ENCODE results near the gene MARCHF3. TPM values are rescaled to one million over a fixed set of nuclear protein-coding genes. Genes with fewer than 3 reads are reported as not detected.
"Not testable (repeated sequence)": the region's sequence is repeated elsewhere in the genome, so short reads cannot be mapped to it uniquely, and the experiment has no call there.

Gene MARCHF3
- total RNA-seq, 1 donor from 2014 or later: 65.9 TPM

DNA sequence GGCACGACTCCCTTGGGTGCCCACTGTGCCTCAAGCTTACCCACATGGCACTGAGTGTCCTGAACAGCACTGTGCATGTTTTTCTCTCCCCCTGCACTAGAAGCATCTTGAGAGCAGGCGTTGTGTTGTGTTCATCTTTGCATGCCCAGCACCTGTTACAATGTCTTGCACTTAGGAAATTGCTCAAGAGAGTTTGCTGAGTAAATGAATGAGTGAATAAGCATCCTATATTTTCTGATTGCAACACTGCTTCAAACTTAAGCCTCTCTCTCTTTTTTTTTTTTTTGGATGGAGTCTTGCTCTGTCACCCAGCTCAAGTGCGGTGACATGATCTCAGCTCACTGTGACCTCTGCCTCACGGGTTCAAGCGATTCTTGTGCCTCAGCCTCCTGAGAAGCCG, 158.9 kb downstream of the MARCHF3 start:
- no peak for DNase-seq

DNA sequence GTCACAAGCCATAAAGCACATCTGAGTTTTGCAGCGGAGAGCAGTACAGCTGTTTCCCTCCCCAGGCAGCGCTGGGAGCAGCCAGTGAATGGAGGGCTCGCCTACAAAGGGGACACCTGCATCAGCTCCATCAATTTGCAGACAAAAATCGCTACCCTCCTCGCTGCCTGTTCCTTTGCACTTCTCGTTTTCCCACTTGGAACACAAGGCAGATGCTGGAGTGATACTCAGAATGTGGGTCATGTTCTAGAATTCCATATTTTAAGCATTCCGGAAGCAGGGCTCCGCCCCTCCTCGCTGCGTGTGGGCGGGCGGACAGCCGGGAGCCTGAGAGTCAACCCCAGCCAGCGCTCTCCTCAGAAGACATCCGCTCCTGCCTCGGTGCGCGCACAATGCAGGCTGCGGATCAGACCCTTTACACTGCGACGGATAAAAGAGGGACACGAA, 161.3 kb downstream of the MARCHF3 start:
- DNase-seq: peak; percentile 45

DNA sequence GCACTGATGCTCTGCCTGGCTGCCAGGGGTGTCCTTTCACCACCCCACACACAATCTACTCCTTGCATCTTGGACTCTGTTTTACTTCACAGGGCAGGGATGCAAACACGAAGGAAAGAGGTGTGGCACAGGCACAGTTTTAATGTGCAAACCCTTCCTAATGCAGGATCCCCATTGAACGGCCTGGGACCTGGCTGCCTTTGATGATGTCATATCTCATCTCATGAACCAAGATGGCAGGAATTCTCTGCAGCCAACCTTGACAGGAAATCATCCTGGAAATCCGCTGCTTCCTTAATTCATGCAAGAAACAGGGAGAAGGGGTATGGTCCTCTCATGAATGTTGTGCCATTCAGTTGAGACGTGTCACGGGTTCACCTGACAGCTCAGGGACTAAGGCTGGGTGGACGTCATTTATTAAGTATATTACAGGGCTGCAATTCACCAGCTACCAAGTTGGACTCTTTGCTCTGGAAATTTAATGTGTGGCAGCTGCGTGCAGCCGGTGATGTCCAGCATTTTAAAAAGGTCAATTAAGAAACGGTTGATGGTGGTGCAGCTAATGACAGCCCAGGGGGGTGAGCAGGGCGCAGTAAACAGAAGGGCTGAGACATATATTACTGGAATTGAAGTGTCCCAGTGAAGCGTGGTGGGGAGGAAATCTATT, 161.9 kb downstream of the MARCHF3 start:
- DNase-seq: no peak

DNA sequence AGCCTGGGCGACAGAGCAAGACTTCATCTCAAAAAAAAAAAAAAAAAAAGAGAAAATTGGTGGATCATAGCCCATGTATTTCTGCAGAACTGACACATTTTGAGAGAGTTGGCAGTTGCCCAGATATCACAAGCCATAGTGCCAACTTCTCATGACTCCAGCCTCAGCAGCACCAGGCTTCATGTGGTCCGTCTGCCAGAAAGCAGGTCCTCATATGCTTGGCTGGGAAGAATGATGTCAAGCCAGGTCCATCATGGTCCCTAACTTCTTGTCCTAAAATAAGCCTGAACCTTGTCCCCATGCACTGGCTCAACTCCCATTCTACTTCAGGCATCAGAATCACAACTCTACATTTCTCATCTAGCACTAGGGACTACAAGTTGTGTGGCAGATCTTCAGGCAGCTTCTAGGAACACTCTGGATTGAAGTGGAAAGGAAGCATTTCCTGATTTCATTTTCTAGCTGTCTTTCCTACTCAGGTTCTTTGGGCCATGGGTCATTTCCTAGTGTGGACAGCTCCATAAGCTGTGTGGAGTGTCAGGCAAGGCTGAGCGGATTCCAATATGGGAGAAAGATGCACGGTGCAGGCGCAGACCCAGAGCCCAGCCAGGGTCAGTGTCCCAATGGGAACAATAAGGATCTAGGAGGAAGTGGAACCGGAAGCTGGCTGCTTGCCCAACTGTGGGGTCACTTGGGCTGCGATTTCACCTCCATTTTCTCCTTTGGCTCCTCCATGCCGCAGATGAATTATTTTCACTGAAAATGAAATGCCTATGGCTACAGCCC, 163.3 kb downstream of the MARCHF3 start:
- DNase-seq: peak; percentile 54

DNA sequence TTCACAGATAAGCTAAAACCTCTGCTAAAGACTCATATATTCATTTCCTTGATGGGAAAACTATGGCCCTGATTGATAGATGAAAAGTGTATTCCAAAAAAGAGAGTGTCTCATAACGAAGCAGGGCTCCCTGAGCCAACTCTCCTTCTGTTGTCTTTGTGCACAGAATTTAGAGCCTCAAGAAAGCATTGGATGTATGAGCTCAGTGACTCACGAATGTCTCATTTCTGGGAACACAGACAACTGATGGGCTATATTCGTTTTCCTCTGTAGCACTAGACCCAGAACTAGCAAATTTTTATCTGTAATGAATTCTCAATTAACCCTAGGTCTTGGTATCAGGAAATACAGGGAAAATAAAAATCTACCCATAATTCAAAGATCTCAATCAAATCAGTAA, 165.1 kb downstream of the MARCHF3 start:
- peak; percentile 48 for DNase-seq

DNA sequence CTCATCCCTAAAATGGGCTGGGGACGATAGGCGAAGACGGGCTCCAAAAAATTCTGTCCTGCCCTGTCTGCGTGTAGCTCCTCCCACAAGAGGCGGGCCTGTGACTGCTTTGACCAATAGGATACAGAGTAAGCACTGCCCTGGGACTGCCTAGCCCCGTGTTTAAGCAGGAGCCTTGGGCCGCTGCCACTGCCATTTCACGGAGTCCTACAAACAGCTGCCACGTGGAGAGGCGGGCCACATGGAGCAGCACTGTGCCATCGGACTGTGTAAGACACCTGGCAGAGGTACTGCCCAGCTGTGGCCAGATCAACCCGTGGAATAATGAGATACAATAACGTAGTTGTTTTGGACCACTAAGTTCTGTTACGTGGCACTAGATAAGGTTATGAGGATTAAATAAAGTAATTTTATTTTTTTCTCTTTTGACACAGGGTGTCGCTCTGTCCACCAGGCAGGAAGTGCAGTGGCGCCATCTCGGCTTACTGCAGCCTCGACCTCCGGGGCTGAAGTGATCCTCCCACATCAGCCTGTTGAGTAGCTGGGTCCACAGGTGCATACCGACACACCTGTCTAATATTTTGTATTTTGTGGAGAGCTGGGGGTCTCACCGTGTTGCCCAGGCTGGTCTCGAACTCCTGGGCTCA, 166.2 kb downstream of the MARCHF3 start:
- no peak for DNase-seq

DNA sequence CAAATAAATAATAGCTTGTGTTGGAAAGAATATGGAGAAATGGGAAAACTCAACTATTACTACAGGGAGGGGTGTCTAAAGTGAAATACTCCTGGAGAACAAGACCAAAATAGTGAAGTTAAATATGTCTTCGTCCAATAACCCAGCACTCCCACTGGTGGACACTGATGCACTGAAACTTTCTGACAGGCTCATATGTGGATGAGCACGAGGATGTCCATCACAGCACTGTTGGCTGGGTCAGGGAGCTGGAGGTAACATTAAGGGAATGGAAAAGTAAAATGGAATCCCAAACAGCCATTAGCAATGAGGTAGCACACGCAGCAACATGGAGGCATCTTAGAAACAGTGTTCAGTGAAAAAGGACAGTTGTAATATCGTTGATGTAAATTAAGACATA, 167.0 kb downstream of the MARCHF3 start:
- no peak for DNase-seq

DNA sequence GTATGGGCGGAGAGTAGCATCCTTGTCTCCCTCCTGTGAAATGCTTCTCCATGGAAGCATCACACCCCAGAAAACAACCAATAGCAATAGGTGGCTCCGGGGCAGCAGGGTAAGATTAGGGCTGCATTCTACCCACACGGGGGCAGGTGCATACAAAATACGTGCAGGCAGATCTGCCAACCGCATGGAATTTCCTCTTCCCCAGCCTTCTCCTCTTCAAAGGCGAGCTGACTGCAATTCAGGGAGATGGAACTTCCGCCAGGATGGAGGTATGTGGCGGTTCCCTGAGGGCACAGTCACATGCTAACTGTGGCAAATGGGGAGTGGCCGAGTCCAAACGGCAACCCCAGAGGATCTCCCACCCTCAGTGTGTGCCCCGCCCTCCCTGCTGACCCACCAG, 171.9 kb downstream of the MARCHF3 start:
- DNase-seq: no peak

DNA sequence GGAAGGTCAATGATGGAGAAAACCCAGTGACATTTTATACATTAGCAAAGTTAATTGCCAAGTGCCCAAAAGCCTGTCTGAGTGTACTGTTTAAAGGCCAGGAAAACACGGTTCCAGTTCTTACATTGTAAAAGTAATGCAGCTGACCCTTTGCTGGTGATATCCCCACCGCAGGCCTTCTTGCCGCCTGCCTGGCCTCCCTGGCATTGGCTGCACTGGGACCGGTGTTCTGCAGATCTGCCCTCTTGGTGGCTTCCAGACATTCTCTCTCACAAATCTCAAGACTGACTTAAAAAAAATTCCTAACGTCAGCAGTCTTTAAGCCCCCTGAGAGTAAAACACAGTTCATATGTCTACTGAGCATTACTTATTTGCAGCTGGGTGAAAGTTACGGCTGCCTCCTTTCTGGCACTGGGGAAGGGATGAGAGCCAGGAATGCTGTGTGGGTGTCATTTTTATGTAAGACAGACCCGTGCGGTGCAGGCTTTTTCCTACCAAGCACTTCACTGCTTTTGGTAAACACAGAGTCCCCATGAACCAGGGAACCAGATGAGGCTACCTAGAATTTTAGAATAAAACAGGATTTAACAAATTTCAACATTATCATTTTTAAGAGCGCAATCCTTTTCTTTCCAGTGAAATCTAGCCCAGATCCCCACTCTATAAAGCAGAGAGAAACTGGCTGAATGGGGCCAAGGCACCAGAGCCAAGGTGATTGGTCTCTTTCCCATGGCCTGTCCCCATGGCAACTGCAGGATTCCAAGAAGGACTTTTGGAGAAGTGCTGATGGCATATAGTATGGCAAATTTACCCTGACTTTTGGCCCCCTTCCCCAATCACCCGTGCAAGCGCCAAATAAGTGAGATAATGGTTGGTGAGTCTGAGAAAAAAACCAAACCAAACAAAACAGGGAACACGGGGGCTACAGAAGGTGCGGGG, 172.6 kb downstream of the MARCHF3 start:
- no peak for DNase-seq

DNA sequence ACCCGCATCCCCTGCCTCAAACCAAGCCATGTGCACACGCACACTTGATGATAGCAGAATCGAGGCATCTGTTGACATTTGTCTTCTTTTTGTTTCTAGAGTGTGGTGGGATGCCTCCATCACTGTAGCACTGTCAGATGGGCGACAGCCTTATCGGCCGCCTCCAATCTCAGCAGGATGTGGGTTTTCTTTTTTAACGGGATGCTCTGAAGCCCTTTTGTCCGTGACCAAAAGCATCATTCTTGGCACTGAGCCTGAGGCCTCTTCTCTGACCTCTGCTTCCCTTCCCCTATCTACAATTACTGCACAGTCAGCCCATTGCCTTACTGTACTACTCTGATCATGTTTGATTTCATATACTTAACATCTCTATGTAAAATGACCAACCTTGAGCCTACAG, 175.1 kb downstream of the MARCHF3 start:
- peak; percentile 44 for DNase-seq

DNA sequence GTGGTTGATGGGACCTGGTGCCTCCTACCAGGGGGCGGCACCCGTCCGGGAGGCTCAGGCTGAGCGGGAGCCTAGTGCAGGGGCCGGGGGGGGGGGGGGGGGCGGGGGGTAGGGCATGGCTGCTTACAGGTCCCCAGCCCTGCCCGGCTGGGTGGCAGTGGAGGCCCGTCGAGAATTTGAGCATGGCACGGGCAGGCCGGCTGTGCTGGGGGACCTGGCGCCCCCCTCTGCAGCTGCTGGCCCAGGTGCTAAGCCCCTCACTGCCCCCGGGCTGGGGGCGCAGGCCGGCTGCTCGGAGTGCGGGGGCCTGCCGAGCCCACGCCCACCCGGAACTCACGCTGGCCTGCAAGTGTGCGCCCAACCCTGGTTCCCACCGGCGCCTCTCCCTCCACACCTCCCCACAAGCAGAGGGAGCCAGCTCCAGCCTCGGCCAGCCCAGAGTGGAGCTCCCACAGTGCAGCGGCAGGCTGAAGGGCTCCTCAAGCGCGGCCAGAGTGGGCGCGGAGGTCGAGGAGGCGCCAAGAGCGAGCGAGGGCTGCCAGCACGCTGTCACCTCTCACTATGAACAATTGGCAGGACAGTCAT, 175.7 kb downstream of the MARCHF3 start:
- DNase-seq: no peak

DNA sequence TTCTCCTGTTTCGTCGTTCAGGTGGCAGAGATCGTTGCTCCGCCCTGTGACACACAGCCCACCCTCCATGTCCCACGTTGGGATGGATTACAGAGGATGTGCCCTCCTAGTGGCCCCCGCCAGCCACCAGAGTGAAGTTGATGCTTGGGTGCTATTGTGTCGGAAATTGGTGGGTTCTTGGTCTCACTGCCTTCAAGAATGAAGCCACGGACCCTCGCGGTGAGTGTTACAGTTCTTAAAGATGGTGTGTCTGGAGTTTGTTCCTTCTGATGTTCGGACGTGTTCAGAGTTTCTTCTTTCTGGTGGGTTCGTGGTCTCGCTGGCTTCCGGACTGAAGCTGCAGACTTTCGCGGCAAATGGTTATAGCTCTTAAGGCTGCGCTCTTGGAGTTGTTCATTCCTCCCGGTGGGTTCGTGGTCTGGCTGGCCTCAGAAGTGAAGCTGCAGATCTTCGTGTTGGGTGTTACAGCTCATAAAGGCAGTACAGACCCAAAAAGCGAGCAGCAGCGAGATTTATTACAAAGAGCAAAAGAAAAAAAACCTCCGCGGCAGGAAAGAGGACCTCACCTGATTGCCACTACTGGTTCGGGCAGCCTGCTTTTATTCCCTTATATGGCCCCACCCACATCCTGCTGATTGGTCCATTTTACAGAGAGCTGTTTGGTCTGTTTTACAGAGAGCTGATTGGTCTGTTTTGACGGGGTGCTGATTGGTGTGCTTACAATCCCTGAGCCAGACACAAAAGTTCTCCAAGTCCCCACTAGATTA, 176.6 kb downstream of the MARCHF3 start:
- not testable (repeated sequence) for DNase-seq

DNA sequence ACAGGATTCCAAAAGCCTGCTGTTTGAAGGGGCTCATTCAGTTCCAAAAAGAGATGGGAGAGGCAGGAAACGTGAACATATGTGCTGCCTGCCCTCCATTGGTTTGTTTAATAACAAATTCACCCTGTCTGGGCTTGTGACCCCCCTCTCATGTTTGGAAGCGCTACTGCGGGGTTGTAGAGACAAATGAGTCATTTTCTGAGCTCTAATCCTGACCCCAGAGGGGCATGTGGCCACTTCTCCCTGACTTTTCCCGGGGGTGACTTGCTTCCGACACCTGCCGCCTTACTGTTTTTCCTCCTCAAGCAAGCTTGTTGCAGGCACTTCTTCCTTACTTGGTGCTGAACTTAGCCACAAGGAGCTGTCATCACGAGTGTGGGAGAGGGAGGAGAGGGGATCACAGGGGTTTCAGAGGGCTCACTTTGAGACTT, 177.5 kb downstream of the MARCHF3 start:
- DNase-seq: peak; percentile 49

DNA sequence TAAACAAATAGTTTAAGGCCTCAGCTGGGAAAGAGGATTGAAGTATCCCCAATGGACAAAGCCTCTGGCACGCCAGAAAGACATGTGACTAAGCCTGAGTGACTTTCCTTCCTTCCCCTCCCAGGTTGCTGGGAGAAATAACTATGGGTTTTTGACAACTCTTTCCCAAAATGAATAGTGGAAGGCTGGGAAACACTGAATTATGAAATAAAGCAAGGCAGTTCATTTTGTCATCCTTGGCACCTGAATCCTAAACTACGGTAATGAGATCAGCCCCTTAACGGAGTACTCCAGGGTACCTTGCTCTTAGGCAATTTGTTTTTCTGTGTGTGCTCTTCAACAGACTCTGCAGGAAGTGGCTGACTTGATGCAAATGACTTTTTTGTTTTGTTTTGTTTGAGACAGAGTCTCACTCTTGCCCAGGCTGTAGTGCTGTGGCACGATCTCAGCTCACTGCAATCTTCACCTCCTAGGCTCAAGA, 178.2 kb downstream of the MARCHF3 start:
- DNase-seq: peak; percentile 73

DNA sequence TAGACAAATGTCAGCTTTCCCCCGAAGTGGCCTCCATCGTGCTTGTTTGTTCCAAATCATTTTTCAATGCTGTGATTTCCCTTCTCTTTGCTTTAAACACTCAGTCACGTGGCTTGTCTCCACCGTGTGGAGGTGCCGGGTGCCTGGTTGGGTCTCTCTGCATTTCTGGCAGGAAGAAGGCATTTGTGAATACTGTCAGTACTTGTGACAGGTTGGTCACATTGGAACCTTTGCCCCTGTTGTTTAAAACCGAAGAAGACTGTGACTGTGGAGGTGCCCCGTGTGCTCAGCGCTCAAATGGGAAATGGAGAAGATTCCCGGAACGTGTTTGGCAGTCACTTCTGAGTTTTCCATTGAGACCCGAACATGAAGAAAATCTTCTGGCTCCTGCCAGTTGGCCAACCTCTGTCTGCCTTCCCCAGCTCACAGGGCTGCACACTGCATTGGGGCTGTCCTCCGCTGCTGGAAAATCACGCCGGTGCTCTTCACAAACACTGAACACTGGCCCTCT, 178.8 kb downstream of the MARCHF3 start:
- no peak for DNase-seq

DNA sequence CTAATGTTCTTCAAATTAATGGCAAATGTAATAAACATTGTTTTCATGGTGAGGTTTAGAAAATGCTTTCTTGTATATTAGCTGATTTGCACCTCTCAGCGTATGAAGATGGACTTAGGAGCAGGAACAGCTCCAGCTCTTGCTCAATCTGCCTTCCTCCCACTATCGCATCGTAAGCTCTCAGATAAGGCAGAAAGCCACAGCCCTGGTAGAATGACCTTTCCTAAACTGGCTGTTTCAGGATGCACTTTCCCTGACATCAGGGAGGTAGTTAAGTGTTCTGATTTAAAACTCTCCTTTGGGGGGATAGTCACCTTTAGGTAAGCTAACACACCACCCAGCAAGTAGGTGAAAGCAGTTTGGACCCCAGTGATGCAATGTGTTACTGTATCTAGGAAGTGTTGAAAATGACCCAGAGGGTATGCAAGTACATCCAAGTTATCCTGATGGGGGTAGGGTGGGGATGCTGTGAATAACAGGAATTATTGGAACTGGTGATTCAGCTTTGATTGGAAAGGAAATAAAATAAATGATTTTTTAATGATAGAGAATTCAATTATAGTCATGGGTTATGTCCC, 181.2 kb downstream of the MARCHF3 start:
- no peak for DNase-seq

DNA sequence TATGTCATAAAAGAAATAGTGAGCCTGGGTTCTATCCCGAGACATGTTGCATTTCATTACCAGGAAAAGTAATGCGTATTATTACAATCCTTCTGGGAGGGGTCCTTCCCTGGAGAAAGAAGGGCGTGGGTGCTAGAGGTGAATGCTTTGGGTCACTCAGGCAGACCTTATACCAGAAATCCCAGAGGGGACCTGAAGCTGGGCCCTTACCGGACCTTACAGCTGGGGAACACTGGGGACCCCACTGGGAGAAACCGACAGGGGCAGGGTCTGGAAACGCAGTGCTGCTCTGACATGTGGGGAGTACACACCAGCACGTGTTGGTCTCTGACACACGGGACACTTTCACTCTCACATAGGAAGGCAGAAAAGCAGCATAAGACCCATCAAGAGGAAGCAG, 182.1 kb downstream of the MARCHF3 start:
- no peak for DNase-seq

DNA sequence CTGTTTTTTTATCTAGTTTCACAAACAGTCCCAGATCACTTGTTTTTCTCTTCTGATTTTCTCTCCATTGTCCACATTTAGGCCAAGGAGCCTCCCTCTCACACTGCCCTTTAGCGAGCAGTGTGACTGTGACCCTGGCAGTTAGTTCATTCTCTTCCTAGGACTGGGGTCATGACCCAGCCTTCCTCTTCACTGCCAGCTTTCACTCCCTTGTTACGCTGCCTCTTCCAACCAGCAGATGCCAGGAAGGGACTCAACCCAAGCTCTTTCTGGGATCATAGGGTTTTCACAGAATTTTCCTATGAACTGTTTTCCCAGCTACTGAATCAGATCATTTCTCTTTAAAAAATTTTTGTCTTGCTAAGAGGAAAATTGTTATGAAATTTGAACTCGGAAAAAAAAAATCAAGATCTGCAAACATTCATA, 182.5 kb downstream of the MARCHF3 start:
- peak; percentile 32 for DNase-seq

DNA sequence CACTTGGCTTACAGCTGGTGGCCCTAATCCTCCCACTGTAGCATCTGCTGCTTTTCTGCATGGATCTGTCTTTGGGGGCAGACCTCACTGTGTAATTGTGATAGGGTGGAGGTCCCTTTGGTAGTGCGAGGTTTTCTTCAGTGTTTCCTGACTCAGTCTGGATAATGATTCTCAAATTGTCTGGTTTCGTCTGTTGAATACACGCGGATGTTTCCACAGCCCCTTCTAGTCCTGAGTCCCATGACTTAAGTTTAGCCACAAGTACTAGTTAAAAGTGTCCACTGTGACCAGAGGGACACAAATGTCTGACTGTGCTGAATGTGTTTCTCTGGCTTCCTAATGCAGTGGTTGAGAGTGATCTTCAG, 182.9 kb downstream of the MARCHF3 start:
- DNase-seq: no peak

DNA sequence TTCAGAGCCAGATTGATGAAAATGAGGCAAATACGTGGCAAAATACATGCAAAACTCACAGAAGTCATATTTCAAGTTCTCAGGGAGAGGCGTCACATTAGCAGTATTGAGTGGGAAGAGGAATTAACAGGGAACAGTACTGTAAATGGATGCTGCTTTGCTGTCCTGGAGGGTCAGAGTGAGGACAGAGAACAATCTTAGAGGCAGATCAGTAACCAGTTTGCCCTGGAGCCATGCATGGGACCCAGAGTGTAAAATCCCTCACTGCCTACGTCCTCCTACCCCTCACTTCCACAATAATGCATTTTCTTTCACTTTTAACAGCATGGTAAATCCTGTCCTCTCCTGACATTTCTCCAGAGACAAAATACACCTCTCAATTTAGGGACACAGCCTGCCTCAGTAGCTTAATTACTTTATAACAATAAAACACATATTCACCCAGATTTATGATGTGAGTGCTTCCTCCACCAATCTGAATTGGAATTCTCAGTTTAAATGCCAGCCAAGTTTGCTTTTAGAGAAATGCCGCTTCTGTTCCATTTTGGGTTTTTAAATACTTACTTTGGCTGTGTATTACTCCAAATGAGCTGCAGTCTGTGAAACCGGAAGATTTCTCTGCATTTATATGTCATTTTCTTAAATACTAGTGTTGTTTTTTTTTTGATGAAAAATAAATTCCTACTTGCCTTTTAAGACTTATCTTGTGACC, 183.5 kb downstream of the MARCHF3 start:
- peak; percentile 8 for DNase-seq

Measured in dermis blood vessel endothelial cell (primary cell).